ENCODE data around the gene OR52E2.

OR52E2 gene

DNA sequence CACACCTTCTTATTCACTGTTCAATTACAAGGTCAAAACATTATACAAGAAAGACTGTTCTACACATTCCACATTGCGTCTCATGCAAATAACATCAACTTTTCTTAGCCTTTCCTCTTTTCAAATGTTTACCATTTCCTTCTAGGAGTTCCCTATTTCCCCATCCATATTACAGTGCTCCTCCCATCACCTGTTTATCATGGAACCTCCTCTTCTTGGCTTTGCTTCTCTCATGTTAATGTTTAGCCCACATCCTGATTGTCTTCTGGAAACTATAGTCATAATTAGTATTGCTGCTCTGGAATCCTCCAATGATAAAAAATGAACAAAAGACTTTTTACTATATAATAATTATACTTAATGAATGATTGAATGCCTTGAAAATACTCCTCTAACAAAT lies 31.2 kb upstream of the OR52E2 start:
- TF ChIP-seq FOXP2 (optimal IDR thresholded peaks at IDR 0.05; ENCODE audit: borderline replicate concordance, extremely low read depth, extremely low read length, insufficient read depth) (no peak), POLR2AphosphoS5 (IDR thresholded peaks at IDR 0.05; ENCODE audit: low read depth, low read length) (no peak), SIN3A (IDR thresholded peaks at IDR 0.05; ENCODE audit: borderline replicate concordance, insufficient read depth, low read length) (no peak), TAF1 (IDR thresholded peaks at IDR 0.05; ENCODE audit: borderline replicate concordance, insufficient read depth, low read length) (no peak)
- TF ChIP-seq, protein P1, sequence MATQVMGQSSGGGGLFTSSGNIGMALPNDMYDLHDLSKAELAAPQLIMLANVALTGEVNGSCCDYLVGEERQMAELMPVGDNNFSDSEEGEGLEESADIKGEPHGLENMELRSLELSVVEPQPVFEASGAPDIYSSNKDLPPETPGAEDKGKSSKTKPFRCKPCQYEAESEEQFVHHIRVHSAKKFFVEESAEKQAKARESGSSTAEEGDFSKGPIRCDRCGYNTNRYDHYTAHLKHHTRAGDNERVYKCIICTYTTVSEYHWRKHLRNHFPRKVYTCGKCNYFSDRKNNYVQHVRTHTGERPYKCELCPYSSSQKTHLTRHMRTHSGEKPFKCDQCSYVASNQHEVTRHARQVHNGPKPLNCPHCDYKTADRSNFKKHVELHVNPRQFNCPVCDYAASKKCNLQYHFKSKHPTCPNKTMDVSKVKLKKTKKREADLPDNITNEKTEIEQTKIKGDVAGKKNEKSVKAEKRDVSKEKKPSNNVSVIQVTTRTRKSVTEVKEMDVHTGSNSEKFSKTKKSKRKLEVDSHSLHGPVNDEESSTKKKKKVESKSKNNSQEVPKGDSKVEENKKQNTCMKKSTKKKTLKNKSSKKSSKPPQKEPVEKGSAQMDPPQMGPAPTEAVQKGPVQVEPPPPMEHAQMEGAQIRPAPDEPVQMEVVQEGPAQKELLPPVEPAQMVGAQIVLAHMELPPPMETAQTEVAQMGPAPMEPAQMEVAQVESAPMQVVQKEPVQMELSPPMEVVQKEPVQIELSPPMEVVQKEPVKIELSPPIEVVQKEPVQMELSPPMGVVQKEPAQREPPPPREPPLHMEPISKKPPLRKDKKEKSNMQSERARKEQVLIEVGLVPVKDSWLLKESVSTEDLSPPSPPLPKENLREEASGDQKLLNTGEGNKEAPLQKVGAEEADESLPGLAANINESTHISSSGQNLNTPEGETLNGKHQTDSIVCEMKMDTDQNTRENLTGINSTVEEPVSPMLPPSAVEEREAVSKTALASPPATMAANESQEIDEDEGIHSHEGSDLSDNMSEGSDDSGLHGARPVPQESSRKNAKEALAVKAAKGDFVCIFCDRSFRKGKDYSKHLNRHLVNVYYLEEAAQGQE (IDR thresholded peaks at IDR 0.05; ENCODE audit: insufficient read depth in 1 of 2, low read depth in 2 of 2, low read length in 2 of 2): no peak

DNA sequence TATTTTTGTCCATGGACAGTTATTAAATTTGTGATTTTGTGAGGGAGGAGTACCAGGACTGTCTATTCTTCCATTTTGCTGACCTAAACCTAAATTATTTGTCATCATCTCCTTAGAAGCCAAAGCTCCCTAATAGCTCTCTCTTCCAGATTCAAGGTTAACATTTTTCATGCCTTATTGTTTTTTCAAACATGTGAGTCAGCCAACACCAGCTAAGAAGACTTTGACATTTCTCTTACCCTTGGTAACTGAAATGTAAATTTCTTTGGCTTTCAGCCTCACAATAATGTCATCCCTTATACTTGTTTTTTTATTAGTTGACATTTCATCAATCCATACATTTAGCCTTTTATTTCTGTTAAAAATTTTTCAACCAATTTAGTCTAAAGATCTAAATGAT lies 29.1 kb upstream of the OR52E2 start:
- TF ChIP-seq POLR2AphosphoS5 (IDR thresholded peaks at IDR 0.05; ENCODE audit: low read depth, low read length): no peak
- TF ChIP-seq, protein P1 (IDR thresholded peaks at IDR 0.05; ENCODE audit: insufficient read depth in 1 of 2, low read depth in 2 of 2, low read length in 2 of 2): no peak

DNA sequence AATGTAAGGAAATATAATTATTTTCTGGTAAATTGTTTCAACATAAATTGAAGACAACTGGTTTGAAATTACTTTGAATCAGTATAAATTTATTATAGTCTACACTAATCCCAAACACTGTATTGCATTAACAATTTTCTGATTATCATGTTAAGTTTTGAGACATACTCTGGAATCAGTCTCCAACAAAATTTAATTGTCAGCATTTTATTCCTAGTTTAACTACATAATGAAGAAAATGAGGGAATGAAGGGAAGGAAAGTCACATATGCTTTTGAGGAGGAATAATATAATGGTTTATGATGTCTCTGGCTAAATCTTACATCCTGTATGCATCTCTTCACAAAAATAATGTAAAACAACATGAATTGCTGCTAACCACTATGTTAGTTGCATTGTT lies 24.2 kb upstream of the OR52E2 start:
- TF ChIP-seq POLR2AphosphoS5 (IDR thresholded peaks at IDR 0.05; ENCODE audit: low read depth, low read length) (no peak), FOXP2 (optimal IDR thresholded peaks at IDR 0.05; ENCODE audit: borderline replicate concordance, extremely low read depth, extremely low read length, insufficient read depth) (no peak), TAF1 (IDR thresholded peaks at IDR 0.05; ENCODE audit: borderline replicate concordance, insufficient read depth, low read length) (no peak), SIN3A (IDR thresholded peaks at IDR 0.05; ENCODE audit: borderline replicate concordance, insufficient read depth, low read length) (no peak)
- TF ChIP-seq, protein P1 (IDR thresholded peaks at IDR 0.05; ENCODE audit: insufficient read depth in 1 of 2, low read depth in 2 of 2, low read length in 2 of 2): no peak

DNA sequence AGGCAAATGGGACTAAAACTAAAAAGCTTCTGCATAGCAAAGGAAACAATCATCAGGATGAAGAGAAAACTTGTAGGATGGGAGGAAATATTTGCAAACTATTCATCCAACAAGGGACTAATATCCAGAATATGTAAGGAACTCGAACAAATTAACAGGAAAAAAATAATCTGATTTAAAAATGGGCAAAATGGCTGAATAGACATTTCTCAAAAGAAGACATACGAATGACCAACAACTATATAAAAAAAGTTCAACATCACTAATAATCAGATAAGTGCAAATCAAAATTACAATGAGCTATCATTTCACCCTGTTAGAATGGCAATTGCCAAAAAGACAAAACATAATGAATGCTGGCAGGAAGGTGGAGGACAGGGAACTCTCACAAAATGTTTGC lies 22.0 kb upstream of the OR52E2 start:
- TF ChIP-seq TAF1 (IDR thresholded peaks at IDR 0.05; ENCODE audit: borderline replicate concordance, insufficient read depth, low read length): no peak
- TF ChIP-seq SIN3A (IDR thresholded peaks at IDR 0.05; ENCODE audit: borderline replicate concordance, insufficient read depth, low read length): no peak
- TF ChIP-seq, protein P1 (IDR thresholded peaks at IDR 0.05; ENCODE audit: insufficient read depth in 1 of 2, low read depth in 2 of 2, low read length in 2 of 2): no peak
- TF ChIP-seq POLR2AphosphoS5 (IDR thresholded peaks at IDR 0.05; ENCODE audit: low read depth, low read length): no peak
- no peak for TF ChIP-seq FOXP2 (optimal IDR thresholded peaks at IDR 0.05; ENCODE audit: borderline replicate concordance, extremely low read depth, extremely low read length, insufficient read depth)

DNA sequence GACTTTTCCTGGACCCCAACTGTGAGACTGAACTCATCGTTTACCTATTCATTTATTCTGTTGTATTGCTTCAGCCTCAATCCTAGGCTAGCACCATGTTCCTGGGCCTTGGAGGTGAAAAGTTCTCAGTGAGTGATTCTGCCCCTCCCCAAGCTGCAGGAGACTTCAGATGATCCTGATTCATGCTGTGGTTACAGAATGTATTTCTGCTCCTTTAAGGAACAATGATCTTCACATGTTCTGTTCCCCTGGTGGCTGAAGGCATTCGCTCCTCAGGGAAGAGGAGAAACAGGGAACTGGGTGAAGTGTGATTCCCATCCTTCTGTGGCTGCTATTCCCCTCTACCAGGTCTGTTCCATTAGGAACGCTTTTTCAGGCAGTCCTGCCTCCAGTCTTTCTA lies 12.4 kb upstream of the OR52E2 start:
- TF ChIP-seq FOXP2 (optimal IDR thresholded peaks at IDR 0.05; ENCODE audit: borderline replicate concordance, extremely low read depth, extremely low read length, insufficient read depth) (no peak), SIN3A (IDR thresholded peaks at IDR 0.05; ENCODE audit: borderline replicate concordance, insufficient read depth, low read length) (no peak), TAF1 (IDR thresholded peaks at IDR 0.05; ENCODE audit: borderline replicate concordance, insufficient read depth, low read length) (no peak), POLR2AphosphoS5 (IDR thresholded peaks at IDR 0.05; ENCODE audit: low read depth, low read length) (no peak)
- TF ChIP-seq, protein P1 (IDR thresholded peaks at IDR 0.05; ENCODE audit: insufficient read depth in 1 of 2, low read depth in 2 of 2, low read length in 2 of 2): no peak

Data from PFSK-1 (cell line).